H1 (cell line): ENCODE data around the gene PDZD8. TPM values are rescaled to one million over a fixed set of nuclear protein-coding genes. Genes with fewer than 3 reads are reported as not detected.

ENCODE experiments used
- CTCF ChIA-PET: fragments of 300-600 bp; sonication (Branson Sonifier 250); formaldehyde crosslinking; loops from one replicate; lab custom pipeline; 2021; ENCODE audit not compliant: partially characterized antibody; lab: Charles Lee
- POLR2A ChIA-PET: fragments of 300-600 bp; sonication (Branson Sonifier 250); formaldehyde crosslinking; loops from one replicate; lab custom pipeline; 2021; ENCODE audit warnings: inconsistent platforms; ENCODE audit not compliant: partially characterized antibody; lab: Charles Lee
- DNase-seq, 2 experiments: peaks; one replicate each; pipeline versions ENCODE4 v3.0.0 to v3.0.0-alpha.2; 2010 to 2022; ENCODE audit warnings: low spot score in 2 of 2, low read depth in 1 of 2, mixed read lengths in 1 of 2
- FAIRE-seq: peaks from 2 replicates; lab custom pipeline; 2011; peaks lifted over from hg19 to GRCh38; lab: Jason Lieb, UNC
- H2AFZ ChIP-seq: 2 replicates; pipeline ENCODE4 v1.8.1; 2012; ENCODE audit warnings: low read length, inconsistent platforms
- H2AK5ac ChIP-seq: 2 replicates; pipeline ENCODE4 v1.6.1; 2013; ENCODE audit warnings: low read depth, low read length
- H2BK120ac ChIP-seq: replicated peaks from 2 replicates; pipeline ENCODE3; 2013; ENCODE audit warnings: low read depth, low read length, inconsistent platforms
- H2BK12ac ChIP-seq: 2 replicates; pipeline ENCODE4 v1.6.1; 2013; ENCODE audit warnings: low read depth, low read length
- H2BK15ac ChIP-seq: 2 replicates; pipeline ENCODE4 v1.6.1; 2013; ENCODE audit warnings: low read length
- H2BK20ac ChIP-seq: 2 replicates; pipeline ENCODE4 v1.6.1; 2013; ENCODE audit warnings: low read length
- H2BK5ac ChIP-seq: 2 replicates; pipeline ENCODE4 v1.6.1; 2013; ENCODE audit warnings: low read depth, low read length
- H3K14ac ChIP-seq: 2 replicates; pipeline ENCODE4 v1.6.1; 2013; ENCODE audit warnings: inconsistent platforms; ENCODE audit not compliant: insufficient read length
- H3K18ac ChIP-seq: 2 replicates; pipeline ENCODE4 v1.6.1; 2013; ENCODE audit warnings: low read length; ENCODE audit errors: extremely low read depth
- H3K23ac ChIP-seq: 2 replicates; pipeline ENCODE4 v1.6.1; 2013; ENCODE audit warnings: inconsistent platforms; ENCODE audit not compliant: insufficient read length
- H3K23me2 ChIP-seq: 2 replicates; pipeline ENCODE4 v1.6.1; 2013; ENCODE audit warnings: low read depth, low read length
- H3K27ac ChIP-seq: 2 replicates; pipeline ENCODE4 v1.6.1; 2011; ENCODE audit warnings: low read depth, low read length, inconsistent platforms
- H3K27me3 ChIP-seq, 4 experiments: replicated peaks in 1 of 4; 1 replicate in 1 of 4; 2 replicates in 3 of 4; pipeline versions ENCODE4 v1.6.1 to v1.8.1; 2011 to 2013; ENCODE audit warnings: low read length in 3 of 4, mild to moderate bottlenecking in 3 of 4, inconsistent platforms in 2 of 4, mixed read lengths in 2 of 4, moderate library complexity in 1 of 4; ENCODE audit not compliant: control insufficient read depth in 3 of 4, insufficient read depth in 3 of 4; ENCODE audit errors: extremely low read depth in 1 of 4
- H3K36me3 ChIP-seq, 4 experiments: 2 replicates each; pipeline versions ENCODE4 v1.6.1 to v1.8.1; 2011 to 2013; ENCODE audit warnings: mild to moderate bottlenecking in 4 of 4, low read length in 3 of 4, moderate library complexity in 2 of 4, control low read depth in 1 of 4, inconsistent platforms in 1 of 4; ENCODE audit not compliant: insufficient read depth in 4 of 4, control insufficient read depth in 2 of 4
- H3K4ac ChIP-seq: replicated peaks from 2 replicates; pipeline ENCODE3; 2013; ENCODE audit warnings: low read length, low read depth, mixed read lengths, inconsistent platforms; ENCODE audit not compliant: insufficient read length
- H3K4me1 ChIP-seq, 4 experiments: replicated peaks in 1 of 4; 1 replicate in 1 of 4; 2 replicates in 3 of 4; pipeline versions ENCODE4 v1.6.1 to v1.8.1; 2011 to 2013; ENCODE audit warnings: low read length in 3 of 4, inconsistent platforms in 2 of 4, mixed read lengths in 1 of 4; ENCODE audit not compliant: insufficient read depth in 4 of 4, control insufficient read depth in 3 of 4
- H3K4me2 ChIP-seq, 2 experiments: 2 replicates each; pipeline versions ENCODE4 v1.6.1 to v1.8.1; 2011 to 2013; ENCODE audit warnings: low read depth in 2 of 2, low read length in 2 of 2, control low read depth in 1 of 2, inconsistent platforms in 1 of 2, mild to moderate bottlenecking in 1 of 2; ENCODE audit not compliant: insufficient read depth in 1 of 2
- H3K4me3 ChIP-seq, 4 experiments: fragments of 200-600, 300-600 bp in 1 of 4; sonication (generic), shearing (Covaris generic), sonication (Bioruptor Twin) in 1 of 4; 2 replicates each; pipeline versions ENCODE4 v1.5.1 to v1.8.1; 2011 to 2016; ENCODE audit warnings: low read length in 4 of 4, low read depth in 3 of 4, control low read depth in 2 of 4, inconsistent platforms in 2 of 4, mild to moderate bottlenecking in 2 of 4, mixed read lengths in 1 of 4, moderate library complexity in 1 of 4; ENCODE audit not compliant: insufficient read depth in 2 of 4; ENCODE audit errors: extremely low read depth in 1 of 4
- H3K56ac ChIP-seq: replicated peaks from 2 replicates; pipeline ENCODE3; 2013; ENCODE audit warnings: low read depth, mild to moderate bottlenecking, mixed read lengths, low read length, inconsistent platforms; ENCODE audit not compliant: insufficient read length
- H3K79me1 ChIP-seq: 2 replicates; pipeline ENCODE4 v1.6.1; 2013; ENCODE audit warnings: low read depth, low read length, control low read depth
- H3K79me2 ChIP-seq, 2 experiments: 2 replicates each; pipeline versions ENCODE4 v1.6.1 to v1.8.1; 2012 to 2013; ENCODE audit warnings: low read length in 2 of 2, mild to moderate bottlenecking in 2 of 2, inconsistent platforms in 1 of 2; ENCODE audit not compliant: insufficient read depth in 2 of 2, control insufficient read depth in 1 of 2
- H3K9ac ChIP-seq, 4 experiments: replicated peaks in 1 of 4; 1 replicate in 1 of 4; 2 replicates in 3 of 4; pipeline versions ENCODE4 v1.6.1 to v1.8.1; 2011 to 2013; ENCODE audit warnings: low read depth in 3 of 4, low read length in 3 of 4, control low read depth in 2 of 4, mild to moderate bottlenecking in 2 of 4, moderate library complexity in 2 of 4, inconsistent platforms in 1 of 4; ENCODE audit errors: extremely low read depth in 1 of 4
- H3K9me3 ChIP-seq, 2 experiments: 2 replicates each; pipeline versions ENCODE4 v1.6.1 to v1.8.1; 2012 to 2013; ENCODE audit warnings: mild to moderate bottlenecking in 2 of 2, moderate library complexity in 2 of 2, control low read depth in 1 of 2, inconsistent platforms in 1 of 2, low read depth in 1 of 2, low read length in 1 of 2, mixed read lengths in 1 of 2; ENCODE audit not compliant: insufficient read depth in 2 of 2
- H4K20me1 ChIP-seq, 2 experiments: replicated peaks in 1 of 2; 2 replicates each; pipeline versions ENCODE3 to v1.8.1; 2011 to 2013; ENCODE audit warnings: inconsistent platforms in 2 of 2, low read length in 2 of 2, mild to moderate bottlenecking in 1 of 2; ENCODE audit not compliant: insufficient read depth in 2 of 2, control insufficient read depth in 1 of 2
- H4K5ac ChIP-seq: 2 replicates; pipeline ENCODE4 v1.6.1; 2013; ENCODE audit warnings: low read length, low read depth, mixed read lengths, inconsistent platforms; ENCODE audit not compliant: insufficient read length
- H4K8ac ChIP-seq: 2 replicates; pipeline ENCODE4 v1.8.0; 2013; ENCODE audit warnings: mild to moderate bottlenecking, moderate library complexity, low read length, inconsistent platforms; ENCODE audit not compliant: insufficient read depth; ENCODE audit errors: extremely low read depth
- H4K91ac ChIP-seq: replicated peaks from 2 replicates; pipeline ENCODE3; 2013; ENCODE audit warnings: low read length, mixed read lengths, inconsistent platforms; ENCODE audit not compliant: insufficient read length
- CTBP2 ChIP-seq: IDR thresholded peaks from 2 replicates; pipeline ENCODE4 v1.7.0; 2011; ENCODE audit warnings: borderline replicate concordance, mild to moderate bottlenecking, moderate library complexity, mixed read lengths, low read length; ENCODE audit not compliant: insufficient read depth, insufficient read length
- EGR1 ChIP-seq: IDR thresholded peaks from 2 replicates; pipeline ENCODE4 v1.6.1; 2011; ENCODE audit warnings: low read depth, low read length, borderline replicate concordance
- NANOG ChIP-seq: IDR thresholded peaks from 2 replicates; pipeline ENCODE4 v1.6.1; 2011; ENCODE audit warnings: low read length, low read depth, mild to moderate bottlenecking, inconsistent platforms; ENCODE audit not compliant: insufficient read depth, poor library complexity, severe bottlenecking
- POLR2AphosphoS5 ChIP-seq: IDR thresholded peaks from 2 replicates; pipeline ENCODE4 v1.6.1; 2011; ENCODE audit warnings: low read depth, low read length
- RBBP5 ChIP-seq: IDR thresholded peaks from 2 replicates; pipeline ENCODE4 v1.7.1; 2012; ENCODE audit warnings: low read depth, mild to moderate bottlenecking, inconsistent platforms, low read length, moderate library complexity, borderline replicate concordance
- RFX5 ChIP-seq: IDR thresholded peaks from 2 replicates; pipeline ENCODE4 v1.6.1; 2011; ENCODE audit warnings: low read depth, low read length, improper control_type of control experiment, borderline replicate concordance
- RXRA ChIP-seq: IDR thresholded peaks from 2 replicates; pipeline ENCODE4 v1.6.1; 2011; ENCODE audit warnings: low read depth, mild to moderate bottlenecking, low read length, moderate library complexity; ENCODE audit not compliant: insufficient read depth
- SIN3A ChIP-seq, 2 experiments: IDR thresholded peaks in 1 of 2; conservative IDR thresholded peaks in 1 of 2; 2 replicates each; pipeline ENCODE4 v1.6.1; 2011 to 2012; ENCODE audit warnings: low read length in 2 of 2, improper control_type of control experiment in 1 of 2, low read depth in 1 of 2, mild to moderate bottlenecking in 1 of 2
- SP1 ChIP-seq: IDR thresholded peaks from 2 replicates; pipeline ENCODE4 v1.6.1; 2011; ENCODE audit warnings: low read depth, low read length
- TAF7 ChIP-seq: optimal IDR thresholded peaks from 2 replicates; pipeline ENCODE3; 2011; ENCODE audit warnings: low read depth, mild to moderate bottlenecking, inconsistent platforms, low read length, moderate library complexity, borderline replicate concordance
- YY1 ChIP-seq: IDR thresholded peaks from 2 replicates; pipeline ENCODE4 v1.6.1; 2011; ENCODE audit warnings: low read depth, mild to moderate bottlenecking, low read length
- ZNF274 ChIP-seq: IDR thresholded peaks from 2 replicates; pipeline ENCODE4 v1.7.0; 2012; ENCODE audit warnings: low read length, borderline replicate concordance; ENCODE audit errors: extremely low read depth
- WGBS, 2 experiments: shearing (Covaris generic) in 1 of 2; methylation state at CpG; one replicate each; pipeline versions ENCODE4 v1.1.6 to v1.1.7; 2013 to 2015; ENCODE audit warnings: low lambda C conversion rate in 2 of 2, mixed read lengths in 2 of 2, inconsistent platforms in 1 of 2, low coverage in 1 of 2, missing lambda C conversion rate in 1 of 2; ENCODE audit not compliant: insufficient replicate concordance in 2 of 2, insufficient coverage in 1 of 2, insufficient read length in 1 of 2; ENCODE audit errors: extremely low coverage in 1 of 2, missing lambda C conversion rate in 1 of 2; 5-methylcytosine and 5-hydroxymethylcytosine counted together
- polyA plus RNA-seq, 7 experiments: library from polyadenylated mRNA; depleted of rRNA in 3 of 7; stranded (reverse) in 5 of 7; unstranded in 2 of 7; fragments of >200 nt in 5 of 7; fragments of 200-250 nt in 2 of 7; gene quantifications; 1 replicate in 5 of 7; 2 replicates in 1 of 7; 4 replicates in 1 of 7; pipeline versions ENCODE4 v1.2.1 to v1.2.3, GENCODE V29; 2011 to 2013; ENCODE audit warnings: missing spikeins in 2 of 7, mixed read lengths in 2 of 7
- total RNA-seq: library from RNA; stranded (reverse); fragmentation: NEBNext Ultra II Directional; extraction: Animal tissue kit (Norgen Biotek cat#: 25700); gene quantifications from 2 replicates; pipeline ENCODE4 v1.2.1, GENCODE V29; 2021
- TF ChIP-seq, protein P1 (sequence below): IDR thresholded peaks from 2 replicates; pipeline ENCODE4 v1.6.1; 2012; ENCODE audit warnings: inconsistent platforms

The PDZD8 gene
- total and polyA plus RNA-seq, 2 of the 8 experiments (the other 6 are each of a cell fraction or from before 2014, with no cell fraction given), result 10.9 to 50.1 TPM

DNA sequence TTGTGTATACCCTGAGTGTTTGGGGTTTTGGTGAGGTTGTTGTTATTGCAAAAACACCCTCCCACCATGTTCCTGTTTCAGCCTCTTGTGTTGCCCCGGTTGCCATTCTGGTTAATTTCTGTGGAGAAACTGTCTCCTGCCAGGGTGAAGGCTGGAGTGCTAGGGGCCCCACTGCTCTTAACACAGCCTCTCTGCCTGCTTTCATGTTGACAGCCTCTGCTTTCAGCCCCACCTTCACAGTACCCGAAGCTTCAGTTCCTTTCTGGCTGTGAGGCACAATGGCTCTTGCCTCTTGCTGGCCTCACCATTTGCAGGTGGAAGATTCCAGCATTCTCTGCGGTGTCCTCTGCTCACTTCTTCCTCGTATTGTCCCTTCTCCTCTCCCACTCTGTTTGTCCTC, 115.2 kb downstream of the PDZD8 start:
- ChIA-PET CTCF (interaction anchor here (2.2 kb wide), 1 partner anchor 60 kb away, joined by 9 read pairs; no protein-coding TSS in a partner anchor), POLR2A (interaction anchor here (1.2 kb wide), 1 partner anchor 35 kb away, joined by 4 read pairs; no protein-coding TSS in a partner anchor)
- Histone ChIP-seq H3K27ac (no peak overlapping the region), H2BK15ac (no peak overlapping the region), H3K36me3 (no peaks in the 10 kb centered on the region), H3K56ac (no peak overlapping the region), H4K20me1 (no peaks in the 10 kb centered on the region), H2BK120ac (no peak overlapping the region), H4K91ac (no peak overlapping the region), H3K4me2 (0 out of 4 replicates have a peak overlapping the region, but pooled peaks of 1 of the 2 experiments have one; percentile 11), H3K4ac (no peak overlapping the region), H3K18ac (no peak overlapping the region), H2BK5ac (no peak overlapping the region), H3K14ac (no peak overlapping the region), H3K9ac (no peak overlapping the region), H2AK5ac (no peak overlapping the region), H3K27me3 (no peaks in the 10 kb centered on the region), H4K5ac (no peak overlapping the region), H3K9me3 (no peaks in the 10 kb centered on the region), H4K8ac (no peak overlapping the region), H3K4me3 (no peak overlapping the region), H2BK20ac (no peak overlapping the region), H3K4me1 (peaks cover 0 to 10% (median 5%) of the 10 kb centered on the region in 4 experiments; a peak in 4 of 7 replicates), H2AFZ (no peak overlapping the region), H3K23me2 (no peaks in the 10 kb centered on the region; the same call in 1 of the 2 replicates), H3K79me1 (no peaks in the 10 kb centered on the region), H3K79me2 (no peaks in the 10 kb centered on the region), H2BK12ac (no peak overlapping the region), H3K23ac (no peak overlapping the region)
- DNase-seq, result no peak
- FAIRE-seq, result no peak
- WGBS, 2 experiments, result 48% methylated on average over 4 of the region's 4 CpGs; no CpG with 5 or more reads in 1 of the 2 experiments
- TF ChIP-seq NANOG (no peak), POLR2AphosphoS5 (no peak), SIN3A (conservative IDR thresholded peaks at IDR 0.05 in 1 of 2, IDR thresholded peaks at IDR 0.05 in 1 of 2; ENCODE audit: low read depth in 1 of 2, low read length in 2 of 2) (no peak), TAF7 (no peak), RFX5 (no peak), CTBP2 (no peak), YY1 (0 out of 2 replicates have a peak, but pooled peaks have one; percentile 35), EGR1 (no peak), SP1 (no peak), RXRA (no peak), RBBP5 (no peak), ZNF274 (no peak)
- TF ChIP-seq, protein P1, sequence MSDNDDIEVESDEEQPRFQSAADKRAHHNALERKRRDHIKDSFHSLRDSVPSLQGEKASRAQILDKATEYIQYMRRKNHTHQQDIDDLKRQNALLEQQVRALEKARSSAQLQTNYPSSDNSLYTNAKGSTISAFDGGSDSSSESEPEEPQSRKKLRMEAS, result peak; percentile 29; the same call in 1 of the 2 replicates
